Right cardiac atrium (tissue), 5 donors: ENCODE measurements around the gene CAMTA1. TPM values are rescaled to one million over a fixed set of nuclear protein-coding genes. Genes with fewer than 3 reads are reported as not detected.

Experiments used
- ATAC-seq, 2 donors: fragments of 200-7000 bp; cut with Tn5 transposase; one replicate each; pipeline versions ENCODE4 v1.8.0 to v1.9.1; 2020; ENCODE audit warnings: moderate library complexity in 2 of 2, mild to moderate bottlenecking in 1 of 2
- DNase-seq, 3 donors: peaks; one replicate each; pipeline ENCODE4 v3.0.0-alpha.2; 2020
- H3K27ac ChIP-seq: one replicate; pipeline ENCODE4 v1.5.1; 2013; ENCODE audit warnings: mild to moderate bottlenecking, low read length, control low read depth, moderate library complexity
- H3K27me3 ChIP-seq: one replicate; pipeline ENCODE4 v1.6.1; 2013; ENCODE audit not compliant: control insufficient read depth, insufficient read depth
- H3K4me1 ChIP-seq: one replicate; pipeline ENCODE4 v1.6.1; 2013; ENCODE audit warnings: low read length; ENCODE audit not compliant: control insufficient read depth, insufficient read depth
- H3K4me3 ChIP-seq: one replicate; pipeline ENCODE4 v1.5.1; 2013; ENCODE audit warnings: low read length, control low read depth
- H3K9me3 ChIP-seq: one replicate; pipeline ENCODE4 v1.6.1; 2013; ENCODE audit warnings: low read length; ENCODE audit not compliant: control insufficient read depth
- WGBS: extraction: QIAGEN DNeasy Blood & Tissue Kit; methylation state at CpG from one replicate; pipeline ENCODE4 v1.1.7; 2013; 5-methylcytosine and 5-hydroxymethylcytosine counted together
- intact Hi-C, 4 donors: fragments of 100-400 bp; cut with DNase I; formaldehyde crosslinking; loops; one replicate each; pipeline versions ENCODE4 v1.11.0 to v1.14.0; 2022 to 2023
- polyA plus RNA-seq: library from polyadenylated mRNA; stranded (reverse); fragments of 200-250 nt; gene quantifications from one replicate; pipeline ENCODE4 v1.2.3, GENCODE V29; 2013
- total RNA-seq, 4 donors: library from RNA; stranded (reverse); fragmentation: NEBNext Ultra II Directional; extraction: Animal tissue kit (Norgen Biotek cat#: 25700); gene quantifications; one replicate each; pipeline ENCODE4 v1.2.1, GENCODE V29; 2021
- donor health status: healthy with polysubstance abuse.
- donor health status: DM: no; HTN: yes; CAD: no.
- donor health status: DM: no; HTN: no; CAD: no.
- donor health status: DM: no; HTN: yes; CAD: no; lungs with severe emphysema.
- donor health status: DM: yes; HTN: yes; CAD: no.

Gene CAMTA1
- total and polyA plus RNA-seq, 5 donors, result 155 to 334 (median 164) TPM

DNA sequence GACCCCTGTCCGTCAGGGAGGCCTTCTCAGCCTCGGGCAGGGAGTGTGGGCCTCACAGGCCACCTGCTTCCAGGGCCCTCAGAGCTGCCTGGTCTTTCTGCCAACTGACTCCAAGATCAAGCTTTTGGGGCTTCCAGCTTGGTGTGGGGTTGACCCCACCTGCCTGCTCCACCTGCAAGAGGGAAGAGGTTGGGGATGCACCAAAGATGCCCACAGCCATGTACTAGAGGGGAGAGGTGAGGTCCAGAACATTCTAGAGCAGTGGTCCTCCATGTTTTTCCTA, 719.1 kb downstream of the CAMTA1 start:
- Histone ChIP-seq H3K9me3 (no peaks in the 10 kb centered on the region), H3K27ac (no peak overlapping the region), H3K27me3 (no peaks in the 10 kb centered on the region), H3K4me3 (no peak overlapping the region), H3K4me1 (no peaks in the 10 kb centered on the region)
- intact Hi-C loops, result no loop called here
- DNase-seq (no peak), ATAC-seq (no peak)
- WGBS, result 87% methylated on average over 2 of the region's 2 CpGs

DNA sequence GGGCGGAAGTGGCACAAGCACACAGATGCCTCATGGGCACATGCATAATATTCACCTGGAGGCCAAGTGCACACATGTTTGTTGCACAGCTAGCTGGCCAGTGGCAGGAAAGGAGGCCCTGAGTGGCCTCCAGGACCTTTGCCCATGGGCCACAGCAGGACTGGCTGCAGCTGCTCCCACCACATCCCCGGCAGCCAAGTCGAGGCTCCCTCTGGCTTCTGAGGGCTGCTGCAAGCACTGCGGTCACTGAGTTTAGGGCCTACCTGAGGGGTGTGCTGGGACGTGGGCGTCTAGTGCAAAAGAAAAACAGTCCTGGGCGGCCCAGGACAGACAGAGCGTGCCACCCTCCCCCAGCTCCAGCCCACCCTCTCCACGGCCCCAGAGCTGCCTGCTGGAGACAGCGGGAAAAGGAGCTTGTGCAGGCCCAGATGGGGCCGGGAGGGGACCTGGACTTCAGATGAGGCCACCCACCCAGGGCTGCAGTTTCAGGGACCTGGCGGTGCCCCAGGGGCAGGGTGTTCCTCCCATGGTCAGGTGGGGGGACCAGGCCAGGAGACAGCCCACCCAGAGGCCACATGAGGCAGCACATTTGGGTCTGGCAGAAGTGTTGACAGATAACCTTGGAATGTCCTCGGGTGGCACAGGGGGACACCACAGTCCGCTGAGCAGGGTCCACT, 720.0 kb downstream of the CAMTA1 start:
- H3K4me1 ChIP-seq, result no peaks in the 10 kb centered on the region
- DNase-seq (peak in 1 of 3 donors; percentile 48), ATAC-seq (no peak)
- H3K4me3 ChIP-seq, result no peak overlapping the region
- no peak overlapping the region for H3K27ac ChIP-seq
- intact Hi-C loops, result no loop called here
- 84% methylated on average over 14 of the region's 14 CpGs for WGBS
- no peaks in the 10 kb centered on the region for H3K27me3 ChIP-seq
- no peaks in the 10 kb centered on the region for H3K9me3 ChIP-seq

DNA sequence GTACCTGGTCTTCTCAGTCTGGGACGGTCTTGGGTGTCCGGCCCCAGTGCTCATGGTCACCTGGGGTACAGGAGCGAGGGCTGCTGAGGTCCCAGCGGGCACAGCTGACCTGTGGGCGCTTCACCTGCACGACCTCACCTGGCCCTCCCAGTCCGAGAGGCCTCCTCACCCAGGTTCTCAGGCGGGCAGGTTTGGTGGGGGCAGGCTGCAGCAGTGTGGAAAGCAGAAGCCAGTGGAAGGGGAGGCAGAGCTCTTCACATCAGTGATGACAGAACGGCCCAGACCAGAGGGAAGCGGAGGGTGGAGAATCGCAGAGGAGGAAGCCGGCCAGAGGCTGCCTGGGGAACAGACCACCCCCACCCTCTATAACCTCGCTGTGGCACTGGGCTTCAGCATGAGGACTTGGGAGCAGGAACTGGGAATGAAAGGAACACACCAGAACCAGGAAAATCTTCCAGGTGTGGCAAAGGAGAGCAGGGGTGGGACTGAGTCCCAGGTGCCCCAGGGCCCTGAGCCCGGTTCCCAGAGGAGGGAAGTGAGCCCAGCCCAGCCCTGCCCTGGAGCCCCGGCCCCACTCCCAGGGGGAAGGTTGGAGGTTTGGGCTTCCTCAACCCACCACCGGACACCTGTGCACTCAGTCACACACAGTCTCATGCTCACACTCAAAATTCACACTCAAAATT, 720.7 kb downstream of the CAMTA1 start:
- intact Hi-C loops, result no loop called here
- DNase-seq, result peak in 1 of 3 donors; percentile 37
- ATAC-seq, result no peak

DNA sequence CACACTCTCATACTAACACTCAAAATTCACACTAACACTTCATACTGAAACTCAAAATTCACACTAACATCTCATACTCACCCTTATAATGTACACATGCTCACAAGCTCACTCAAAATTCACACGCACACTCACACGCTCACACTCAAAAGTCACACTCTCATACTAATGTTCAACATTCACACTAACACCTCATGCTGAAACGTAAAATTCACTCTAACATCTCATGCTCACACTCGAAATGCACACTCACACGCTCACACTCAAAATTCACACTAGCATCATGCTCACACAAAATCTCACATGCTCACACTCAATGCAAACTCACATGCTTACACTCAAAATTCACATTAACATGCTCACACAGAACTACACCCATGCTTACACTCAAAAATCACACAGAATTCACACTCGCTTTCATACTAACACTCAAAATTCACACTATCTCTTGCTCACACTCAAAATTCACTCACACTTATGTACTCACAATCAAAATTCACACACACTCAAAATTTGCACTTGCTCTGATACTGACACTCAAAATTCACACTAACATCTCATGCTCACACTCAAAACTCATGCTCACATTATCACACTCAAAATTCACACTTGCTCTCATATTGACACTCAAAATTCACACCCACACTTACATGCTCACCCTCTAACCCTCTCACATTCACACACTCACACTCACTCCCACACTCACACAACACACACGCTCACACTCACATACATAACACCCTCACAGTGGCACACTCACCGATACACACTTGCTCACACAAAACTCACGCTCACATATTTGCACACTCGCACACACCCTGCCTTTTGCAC, 721.4 kb downstream of the CAMTA1 start:
- no peak for DNase-seq
- intact Hi-C loops, result no loop called here
- Histone ChIP-seq H3K9me3 (no peaks in the 10 kb centered on the region), H3K4me3 (no peak overlapping the region), H3K27me3 (no peaks in the 10 kb centered on the region), H3K4me1 (no peaks in the 10 kb centered on the region), H3K27ac (no peak overlapping the region)
- no peak for ATAC-seq
- 85% methylated on average over 10 of the region's 10 CpGs for WGBS

More for the DNA sequence above, 720.7 kb downstream of the CAMTA1 start:
- Histone ChIP-seq H3K27ac (no peak overlapping the region), H3K9me3 (no peaks in the 10 kb centered on the region), H3K4me3 (no peak overlapping the region), H3K4me1 (no peaks in the 10 kb centered on the region), H3K27me3 (no peaks in the 10 kb centered on the region)
- WGBS, result 60% methylated on average over 16 of the region's 16 CpGs

DNA sequence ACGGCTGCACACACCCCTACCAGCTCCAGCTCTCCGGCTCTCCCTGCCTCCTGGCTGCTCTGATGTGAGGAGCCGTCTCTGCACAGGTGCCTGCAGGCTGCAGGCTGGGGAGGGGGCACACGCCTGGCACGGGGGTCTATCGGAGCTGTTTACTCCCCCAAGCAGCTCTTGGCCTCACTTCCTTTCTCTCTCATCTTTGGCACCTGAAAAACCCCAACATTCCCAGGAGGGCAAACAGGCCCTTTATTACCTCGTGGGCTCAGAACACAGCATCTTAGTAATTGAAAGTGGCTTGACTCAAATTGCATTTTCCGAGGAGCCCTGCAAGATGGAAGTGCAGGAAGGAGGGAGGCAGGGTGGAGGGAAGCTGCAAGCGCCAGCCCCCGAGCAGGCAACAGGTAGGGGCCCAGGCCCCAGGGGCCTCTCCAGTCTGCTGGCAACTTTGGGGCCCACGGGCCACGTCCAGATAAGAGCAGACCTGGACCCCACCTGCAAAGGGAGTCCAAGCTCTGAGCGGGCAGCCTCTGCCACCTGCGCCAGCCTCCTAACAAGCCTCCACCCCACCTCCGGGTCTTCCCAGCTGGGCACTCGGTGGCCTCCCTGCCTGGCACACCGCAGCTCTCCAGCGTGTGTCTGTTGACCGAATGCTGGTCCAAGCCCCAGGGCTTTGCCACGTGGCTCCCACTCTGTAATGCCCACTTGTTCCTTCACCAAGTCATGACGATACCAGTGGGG, 722.2 kb downstream of the CAMTA1 start:
- no peak overlapping the region for H3K27ac ChIP-seq
- 83% methylated on average over 21 of the region's 21 CpGs for WGBS
- H3K27me3 ChIP-seq, result no peaks in the 10 kb centered on the region
- H3K4me1 ChIP-seq, result no peaks in the 10 kb centered on the region
- H3K4me3 ChIP-seq, result no peak overlapping the region
- ATAC-seq (no peak), DNase-seq (peak in 1 of 3 donors; percentile 44)
- no peaks in the 10 kb centered on the region for H3K9me3 ChIP-seq
- intact Hi-C loops, result no loop called here

DNA sequence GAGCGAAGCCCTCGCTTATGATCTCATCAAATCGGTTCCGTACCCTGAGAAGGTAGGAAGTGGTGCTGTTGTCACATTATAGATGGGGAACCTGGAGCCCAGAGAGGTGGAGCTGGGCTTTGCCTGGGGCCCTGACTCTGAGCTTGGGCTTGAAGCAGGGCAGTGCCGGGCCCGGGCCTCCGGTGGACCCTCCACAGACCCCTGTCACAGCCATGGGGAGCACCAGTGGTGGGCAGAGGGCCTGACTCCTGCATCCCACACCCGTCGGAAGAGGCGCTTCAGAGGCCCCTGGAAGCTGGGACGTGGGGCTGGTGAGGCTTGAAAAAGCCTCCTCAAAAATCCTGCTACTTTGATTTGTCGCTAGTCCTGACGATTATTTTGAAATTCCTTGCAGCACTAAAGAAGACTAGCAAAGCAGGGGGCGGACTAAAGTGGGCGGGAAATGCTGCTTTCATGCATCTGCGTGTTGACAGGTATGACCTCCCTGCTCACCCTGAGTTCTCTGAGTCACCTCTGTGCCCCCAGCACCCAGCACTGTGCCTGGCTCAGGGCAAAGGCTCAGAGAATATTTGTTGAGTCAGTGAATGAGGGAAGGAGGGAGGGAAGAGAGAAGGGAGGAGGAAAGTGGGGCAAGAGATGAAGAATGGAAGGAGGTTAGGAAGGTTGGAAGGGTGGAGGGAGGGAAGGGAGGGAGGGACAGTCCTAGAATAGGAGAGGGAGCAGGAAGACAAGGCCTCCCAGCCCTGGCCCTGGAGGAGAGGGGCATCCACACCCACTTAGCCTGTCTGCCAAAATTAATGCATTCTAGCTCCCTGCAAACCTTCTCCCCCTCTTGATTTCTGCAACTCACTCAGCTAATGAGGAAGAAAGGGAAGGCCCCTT, 723.0 kb downstream of the CAMTA1 start:
- ATAC-seq (no peak), DNase-seq (peak in 1 of 3 donors; percentile 38)
- WGBS, result 79% methylated on average over 16 of the region's 16 CpGs
- H3K27me3 ChIP-seq, result no peaks in the 10 kb centered on the region
- H3K4me3 ChIP-seq, result no peak overlapping the region
- H3K9me3 ChIP-seq, result no peaks in the 10 kb centered on the region
- intact Hi-C loops, result no loop called here
- H3K27ac ChIP-seq, result no peak overlapping the region
- no peaks in the 10 kb centered on the region for H3K4me1 ChIP-seq

DNA sequence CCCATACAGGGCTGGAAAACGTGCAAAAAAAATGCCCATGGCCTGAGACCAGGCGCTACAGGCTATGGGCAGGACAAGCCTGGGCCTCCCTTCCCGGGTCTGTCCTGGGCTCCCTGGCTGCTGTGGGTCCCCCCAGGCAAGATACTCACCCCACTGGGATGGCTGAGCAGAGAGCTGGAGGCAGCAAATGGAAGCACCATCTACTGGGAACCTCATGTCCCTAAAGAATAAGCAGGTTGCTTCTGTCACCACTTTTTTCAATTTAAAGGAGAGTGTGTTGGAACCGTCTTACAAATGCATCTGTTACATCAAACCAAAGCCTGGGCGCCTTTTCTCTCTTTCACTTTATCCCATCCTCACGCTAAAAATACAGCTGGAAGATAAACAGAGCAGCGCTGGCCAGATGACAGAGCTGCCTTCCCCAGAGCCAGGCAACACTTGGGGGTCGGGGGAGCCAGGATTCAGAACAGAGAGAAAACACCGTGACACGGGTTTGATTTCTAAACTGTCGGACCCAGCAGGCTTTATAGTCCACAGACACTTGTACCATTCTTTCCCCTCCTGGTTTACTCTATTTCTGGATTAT, 723.8 kb downstream of the CAMTA1 start:
- 44% methylated on average over 11 of the region's 11 CpGs for WGBS
- intact Hi-C loops, result no loop called here
- H3K27ac ChIP-seq, result no peak overlapping the region
- H3K4me3 ChIP-seq, result no peak overlapping the region
- DNase-seq, result peak in 1 of 3 donors; percentile 24
- no peak for ATAC-seq
- H3K27me3 ChIP-seq, result no peaks in the 10 kb centered on the region
- H3K9me3 ChIP-seq, result no peaks in the 10 kb centered on the region
- H3K4me1 ChIP-seq, result no peaks in the 10 kb centered on the region

DNA sequence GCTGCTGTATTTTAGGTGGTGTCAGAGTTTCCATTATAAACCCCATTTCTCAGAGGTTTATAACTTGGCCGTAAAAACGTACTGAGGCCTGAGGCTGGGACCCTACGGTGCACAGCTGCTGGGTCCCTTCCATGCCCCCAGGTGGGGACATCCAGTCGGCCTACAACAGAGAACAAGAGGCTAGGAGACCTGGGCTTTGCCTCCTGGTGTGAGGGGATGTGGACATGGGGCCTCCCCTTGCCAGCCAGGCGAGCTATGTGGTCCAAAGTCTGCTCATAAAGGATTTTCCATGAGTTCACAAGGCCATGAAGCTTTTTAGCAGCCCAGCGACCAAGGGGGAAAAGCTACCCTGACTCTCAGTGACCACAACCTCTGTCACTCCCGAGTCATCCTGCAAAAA, 724.3 kb downstream of the CAMTA1 start:
- intact Hi-C loops, result no loop called here
- Histone ChIP-seq H3K4me1 (no peaks in the 10 kb centered on the region), H3K9me3 (no peaks in the 10 kb centered on the region), H3K27me3 (no peaks in the 10 kb centered on the region), H3K27ac (no peak overlapping the region), H3K4me3 (no peak overlapping the region)
- DNase-seq (peak in 1 of 3 donors; percentile 8), ATAC-seq (no peak)
- 63% methylated on average over 7 of the region's 7 CpGs for WGBS

DNA sequence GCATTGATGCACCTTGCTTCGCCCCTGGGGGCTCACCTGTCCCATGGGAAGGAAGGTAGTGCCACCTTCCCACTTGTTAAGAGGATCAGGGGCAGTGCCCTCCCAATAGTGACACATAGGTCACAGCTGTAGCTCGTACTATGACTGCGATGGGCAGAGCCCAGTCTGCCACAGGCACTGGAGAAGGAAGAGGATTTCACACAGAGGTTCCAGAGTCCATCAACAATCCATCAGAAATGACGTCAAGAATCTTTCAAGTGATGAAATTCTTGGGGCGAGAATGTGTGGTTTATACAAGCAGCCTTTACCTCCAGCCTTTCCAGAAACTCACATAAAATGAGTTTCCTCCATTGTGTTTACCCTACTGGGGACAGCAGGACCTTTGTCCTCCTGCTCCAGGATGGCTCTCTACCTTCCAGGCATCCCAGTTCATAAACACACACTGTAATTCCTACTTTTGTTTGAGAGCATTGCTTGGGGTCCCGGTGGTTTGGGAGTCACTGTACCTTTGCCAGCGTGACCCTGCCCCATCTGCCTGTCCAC, 725.2 kb downstream of the CAMTA1 start:
- no peaks in the 10 kb centered on the region for H3K9me3 ChIP-seq
- no peak for DNase-seq
- ATAC-seq, result no peak
- H3K27me3 ChIP-seq, result no peaks in the 10 kb centered on the region
- 92% methylated on average over 7 of the region's 7 CpGs for WGBS
- H3K4me3 ChIP-seq, result no peak overlapping the region
- H3K4me1 ChIP-seq, result no peaks in the 10 kb centered on the region
- H3K27ac ChIP-seq, result no peak overlapping the region
- intact Hi-C loops, result loop anchor here in 1 of 4 donors (10.0 kb wide), 1 partner anchor 64 kb away; no protein-coding TSS in a partner anchor
